GM12873 (cell line): ENCODE measurements around the gene GASK1A.

Experiments
- TF ChIP-seq, protein P1 (sequence below): IDR thresholded peaks from 2 replicates; pipeline ENCODE4 v1.5.1; 2012; ENCODE audit warnings: low read depth, mild to moderate bottlenecking, moderate library complexity, low read length, control low read depth; ENCODE audit not compliant: insufficient read depth; ENCODE audit errors: missing control alignments

Gene GASK1A

DNA sequence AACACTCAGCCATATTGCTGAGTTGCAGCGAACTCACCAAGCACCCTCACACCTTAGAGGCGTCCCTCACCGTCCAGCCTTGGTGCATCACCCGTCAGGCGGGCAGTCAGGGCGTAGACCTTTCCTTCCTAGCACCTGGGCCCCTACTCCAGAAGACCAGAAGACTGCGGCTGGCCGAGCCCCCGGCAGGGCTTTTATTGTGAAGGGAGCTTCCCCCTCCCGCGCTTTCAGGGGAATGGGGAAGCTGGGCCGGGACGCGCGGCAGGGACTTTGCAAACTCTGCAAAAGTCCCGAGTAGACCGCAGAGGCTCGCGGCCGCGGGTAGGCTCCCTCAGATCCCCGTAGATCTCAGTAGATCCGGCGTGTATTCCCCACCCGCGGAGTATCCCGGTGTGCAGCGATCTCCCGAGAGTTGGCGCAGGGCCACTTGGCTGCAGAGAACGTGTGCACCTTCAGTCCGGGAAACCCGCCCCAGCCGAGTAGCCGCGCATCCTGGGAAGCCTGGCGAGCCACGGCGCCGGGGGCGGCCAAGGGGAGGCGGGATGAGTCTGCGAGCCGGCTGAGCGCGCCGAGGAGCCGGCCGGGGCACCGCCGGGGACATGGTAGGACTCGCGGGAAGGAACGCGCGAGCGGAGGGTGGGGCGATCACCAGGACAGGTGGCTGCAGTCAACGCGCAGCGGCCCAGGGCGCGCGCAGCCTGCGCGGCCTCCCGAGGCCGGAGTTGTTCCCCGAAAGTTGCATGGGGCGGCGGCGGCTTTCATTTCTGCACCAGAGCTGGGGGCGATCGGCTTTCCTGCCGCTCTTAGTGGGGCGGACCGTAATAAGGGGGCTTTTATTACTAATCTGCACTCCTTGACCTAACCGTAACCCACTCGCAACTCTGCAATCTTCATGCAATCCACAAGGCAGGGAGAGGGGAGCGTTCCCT is at the start of gene GASK1A:
TSS of gene GASK1A (plus strand) at position 268 of the 929 bp plus-strand sequence. CDS start at position 600, 332 bp downstream.
- TF ChIP-seq, protein P1, sequence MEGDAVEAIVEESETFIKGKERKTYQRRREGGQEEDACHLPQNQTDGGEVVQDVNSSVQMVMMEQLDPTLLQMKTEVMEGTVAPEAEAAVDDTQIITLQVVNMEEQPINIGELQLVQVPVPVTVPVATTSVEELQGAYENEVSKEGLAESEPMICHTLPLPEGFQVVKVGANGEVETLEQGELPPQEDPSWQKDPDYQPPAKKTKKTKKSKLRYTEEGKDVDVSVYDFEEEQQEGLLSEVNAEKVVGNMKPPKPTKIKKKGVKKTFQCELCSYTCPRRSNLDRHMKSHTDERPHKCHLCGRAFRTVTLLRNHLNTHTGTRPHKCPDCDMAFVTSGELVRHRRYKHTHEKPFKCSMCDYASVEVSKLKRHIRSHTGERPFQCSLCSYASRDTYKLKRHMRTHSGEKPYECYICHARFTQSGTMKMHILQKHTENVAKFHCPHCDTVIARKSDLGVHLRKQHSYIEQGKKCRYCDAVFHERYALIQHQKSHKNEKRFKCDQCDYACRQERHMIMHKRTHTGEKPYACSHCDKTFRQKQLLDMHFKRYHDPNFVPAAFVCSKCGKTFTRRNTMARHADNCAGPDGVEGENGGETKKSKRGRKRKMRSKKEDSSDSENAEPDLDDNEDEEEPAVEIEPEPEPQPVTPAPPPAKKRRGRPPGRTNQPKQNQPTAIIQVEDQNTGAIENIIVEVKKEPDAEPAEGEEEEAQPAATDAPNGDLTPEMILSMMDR, result no peak

DNA sequence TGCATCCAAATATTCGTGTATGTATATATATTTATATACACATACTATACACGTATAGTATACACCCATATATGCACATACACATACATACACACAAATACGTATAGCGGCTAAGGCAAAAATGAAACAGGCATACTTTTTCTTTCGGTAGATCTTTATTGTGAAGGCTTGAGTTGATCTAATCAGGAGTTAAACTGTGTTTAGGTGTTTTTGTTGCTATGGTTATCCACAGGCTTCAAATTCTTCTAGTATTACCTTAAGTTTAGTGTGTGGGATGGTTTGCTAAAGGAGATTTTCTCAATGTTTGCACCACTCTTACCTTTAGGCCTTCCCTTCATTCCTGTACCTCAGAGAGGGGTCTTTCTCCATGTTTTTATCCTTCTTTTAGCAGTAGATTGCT is 45.0 kb upstream of the GASK1A start:
- TF ChIP-seq, protein P1, result no peak

DNA sequence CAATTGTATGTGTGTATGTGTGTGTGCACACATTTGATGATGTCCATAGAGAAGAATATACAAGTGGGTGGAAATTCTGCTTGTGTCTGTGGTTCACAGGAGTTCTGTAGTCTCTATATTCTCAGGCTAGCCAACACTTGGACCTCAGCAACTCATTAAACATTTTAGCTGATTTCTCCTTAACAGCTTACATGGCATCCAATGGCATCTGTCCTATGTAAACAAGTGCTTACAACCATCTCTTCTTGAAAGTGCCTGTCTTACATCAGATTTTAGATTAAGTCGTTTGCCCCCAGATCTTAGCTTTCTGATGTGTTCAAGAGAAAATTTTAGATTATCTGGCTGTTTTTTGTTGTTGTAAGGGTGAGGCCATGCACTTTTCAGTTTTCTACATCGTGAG is 44.2 kb upstream of the GASK1A start:
- TF ChIP-seq, protein P1, result no peak

DNA sequence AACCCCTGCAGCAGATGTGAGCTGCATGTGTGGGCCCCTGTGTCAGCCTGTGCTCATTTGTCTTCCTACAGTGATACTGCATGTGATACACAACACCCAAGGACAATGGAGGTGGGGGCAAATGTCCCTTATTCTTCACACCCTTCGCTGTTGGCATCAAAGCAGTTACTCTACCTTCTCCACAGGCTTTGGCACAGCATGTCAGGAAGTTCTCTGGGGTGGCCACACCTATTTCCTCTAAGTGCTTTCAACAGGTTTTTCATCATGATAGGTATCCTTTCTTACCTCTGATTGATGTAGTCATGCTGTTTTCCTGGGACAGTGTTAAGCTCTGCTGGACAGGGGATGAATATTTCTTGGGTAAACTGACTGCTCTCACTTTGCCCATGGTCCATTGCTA is 43.6 kb upstream of the GASK1A start:
- TF ChIP-seq, protein P1, result no peak

DNA sequence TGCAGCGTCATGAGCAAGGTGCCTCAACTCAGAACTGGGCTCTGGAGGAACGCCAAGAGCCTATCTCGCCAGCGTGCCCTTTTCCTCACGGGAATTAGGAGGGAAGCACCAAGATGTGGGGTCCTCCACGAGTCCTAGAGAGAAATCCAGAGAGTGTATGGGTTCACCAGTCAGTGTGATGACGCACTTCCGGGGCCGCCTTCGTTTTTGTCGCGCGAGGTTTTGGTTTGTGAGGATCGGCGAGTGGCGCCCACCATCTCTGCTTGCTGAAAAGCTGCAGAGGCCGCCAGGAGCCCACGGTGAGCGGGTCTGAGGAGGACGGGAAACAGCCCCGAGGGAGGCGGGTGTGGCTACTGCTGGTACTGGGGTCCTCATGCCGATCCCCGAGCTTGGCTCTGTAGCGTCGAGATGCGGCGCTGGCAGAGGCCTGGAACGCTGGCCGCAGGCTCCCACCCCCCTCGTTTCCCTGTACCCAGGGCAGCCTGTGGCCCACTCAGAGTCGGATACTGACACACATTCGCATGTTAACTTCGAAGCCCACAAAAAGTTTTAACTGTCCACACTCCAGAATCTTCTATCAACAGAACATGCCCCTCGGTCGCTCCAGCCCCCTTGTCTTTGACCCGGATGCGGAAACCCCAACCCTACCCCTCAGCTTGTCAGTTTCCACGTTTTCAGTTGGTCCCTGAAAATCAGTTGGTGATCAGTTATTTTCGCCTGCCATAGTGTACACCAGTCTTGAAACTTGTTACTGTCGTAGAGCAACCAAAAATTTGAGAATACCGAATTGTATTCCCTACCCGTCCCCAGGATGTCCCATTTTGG is 42.7 kb upstream of the GASK1A start:
- TF ChIP-seq, protein P1, result no peak

DNA sequence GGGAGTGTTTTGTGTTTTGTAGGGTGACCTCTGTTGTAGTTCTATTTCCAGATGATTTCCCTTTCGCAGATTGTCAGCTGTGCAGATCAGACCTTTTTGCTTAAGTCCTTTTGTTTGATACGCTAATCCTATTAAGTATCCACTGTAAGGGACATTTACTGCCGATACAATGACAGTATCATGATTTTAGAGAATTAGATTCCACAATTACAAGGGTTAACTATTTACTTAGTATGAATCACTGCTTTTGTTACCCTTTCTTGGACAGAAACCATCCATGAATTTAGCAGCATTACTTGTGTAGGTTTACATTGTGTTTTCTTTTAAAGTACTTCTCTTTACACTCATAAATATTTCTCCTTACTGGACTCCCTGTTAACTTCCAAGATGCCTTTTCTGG is 41.8 kb upstream of the GASK1A start:
- TF ChIP-seq, protein P1, result no peak

DNA sequence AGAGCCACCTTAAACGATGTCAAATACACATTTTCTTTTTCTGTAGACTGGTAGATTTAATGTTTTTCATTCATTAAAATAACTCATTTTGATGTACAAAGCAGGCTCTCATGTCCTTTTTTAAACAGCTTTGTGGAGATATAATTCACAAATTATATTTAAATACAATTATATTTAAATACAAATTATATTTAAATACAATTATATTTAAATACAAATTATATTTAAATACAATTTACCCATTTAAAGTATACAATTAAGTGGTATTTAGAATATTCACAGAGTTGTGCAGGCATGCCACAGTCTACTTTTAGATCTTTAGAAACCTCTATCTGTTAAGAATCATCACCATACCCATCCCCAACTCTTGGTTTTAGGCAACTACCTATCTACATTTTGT is 36.4 kb upstream of the GASK1A start:
- TF ChIP-seq, protein P1, result no peak
